SK-N-MC (cell line): ENCODE data around the gene LAMB4.

Experiments used
- DNase-seq: peaks from one replicate; pipeline ENCODE4 v3.0.0-alpha.2; 2011; ENCODE audit warnings: low read depth, low spot score
- H3K27ac ChIP-seq: fragments of 200-600 bp; sonication (generic); 2 replicates; pipeline ENCODE4 v1.5.1; 2016; ENCODE audit warnings: mixed run types
- H3K36me3 ChIP-seq: fragments of 200-600 bp; sonication (generic); 2 replicates; pipeline ENCODE4 v1.6.1; 2017; ENCODE audit warnings: antibody characterized with exemption, low read length, mixed read lengths; ENCODE audit not compliant: insufficient read depth
- H3K4me3 ChIP-seq: fragments of 200-600 bp; sonication (generic); 2 replicates; pipeline ENCODE4 v1.5.1; 2016
- H3K9ac ChIP-seq: fragments of 200-600 bp; sonication (generic); 2 replicates; pipeline ENCODE4 v1.8.0; 2017; ENCODE audit warnings: mixed run types, mixed read lengths; ENCODE audit not compliant: insufficient read length
- H3K9me3 ChIP-seq: fragments of 200-600 bp; sonication (generic); 2 replicates; pipeline ENCODE4 v1.6.1; 2017; ENCODE audit warnings: low read depth, mild to moderate bottlenecking, antibody characterized with exemption, low read length, moderate library complexity, mixed read lengths
- EZH2 ChIP-seq: fragments of 200-600 bp; sonication (generic); IDR thresholded peaks from one replicate; pipeline ENCODE4 v1.6.1; 2017; ENCODE audit warnings: antibody characterized with exemption
- FOXP2 ChIP-seq: optimal IDR thresholded peaks from 2 replicates; pipeline ENCODE3; 2011; ENCODE audit warnings: mild to moderate bottlenecking, moderate library complexity; ENCODE audit not compliant: insufficient read depth; ENCODE audit errors: extremely low read length, control extremely low read depth
- POLR2AphosphoS5 ChIP-seq: IDR thresholded peaks from 2 replicates; pipeline ENCODE4 v1.6.1; 2012; ENCODE audit warnings: mild to moderate bottlenecking, low read depth, low read length, borderline replicate concordance

Gene LAMB4

DNA sequence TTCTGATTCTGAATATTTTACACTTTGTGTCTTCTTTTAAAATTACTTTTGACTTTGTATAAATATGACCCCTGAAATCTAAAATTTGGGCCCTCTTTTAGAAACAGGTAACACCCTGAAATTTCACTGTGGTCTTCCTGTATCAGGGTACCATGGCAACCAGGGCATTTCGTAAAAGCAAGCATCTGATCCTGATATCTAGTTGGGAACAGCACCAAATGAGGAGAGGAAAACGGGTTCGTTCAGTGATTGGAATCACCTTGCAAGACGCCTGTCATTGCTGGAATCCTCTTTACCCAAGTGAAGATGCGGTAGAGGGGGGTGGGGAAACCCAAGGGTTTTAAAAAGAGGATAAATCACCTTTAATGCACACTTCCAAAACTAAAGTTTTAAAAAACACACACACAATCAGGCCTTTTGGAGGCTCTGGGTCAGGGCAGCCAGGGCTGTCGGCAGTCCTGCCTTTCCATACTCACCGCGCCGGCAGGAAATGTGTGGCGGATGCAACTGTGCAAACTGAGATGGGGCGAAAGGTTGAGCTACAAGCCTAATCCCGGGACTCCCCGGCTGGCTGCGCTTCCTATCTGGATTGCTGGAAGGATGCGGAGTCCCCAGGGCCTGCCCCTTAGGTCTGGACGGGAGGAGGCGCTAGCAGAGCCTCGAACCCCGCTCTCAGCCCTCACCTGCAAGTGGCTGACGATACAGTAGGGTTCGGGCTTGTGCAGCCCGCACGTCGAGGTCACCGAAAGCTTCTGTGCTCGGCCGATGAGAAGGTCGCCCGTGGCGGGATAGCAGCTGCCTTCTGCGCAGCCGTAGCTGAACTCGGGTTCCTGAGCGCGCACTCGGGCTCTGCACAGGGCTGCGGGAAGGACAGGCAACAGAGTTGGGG, 129.0 kb downstream of the LAMB4 start:
- Histone ChIP-seq H3K27ac (no peak overlapping the region), H3K9ac (peak overlapping the region; percentile 91), H3K9me3 (no peaks in the 10 kb centered on the region), H3K36me3 (peaks cover 56% of the 10 kb centered on the region), H3K4me3 (peak overlapping the region; percentile 93)
- no peak for DNase-seq
- TF ChIP-seq POLR2AphosphoS5, result no peak
- no peak for TF ChIP-seq FOXP2
- TF ChIP-seq EZH2, result no peak

GRCh38 chr7:107999779-108000560, 130.2 kb downstream of the LAMB4 start:
- Histone ChIP-seq H3K4me3 (peak overlapping the region; percentile 93), H3K9ac (no peak overlapping the region), H3K9me3 (no peaks in the 10 kb centered on the region), H3K36me3 (peaks cover 56% of the 10 kb centered on the region), H3K27ac (peak overlapping the region; percentile 89)
- no peak for DNase-seq
- TF ChIP-seq EZH2, result no peak
- no peak for TF ChIP-seq FOXP2
- TF ChIP-seq POLR2AphosphoS5, result no peak

DNA sequence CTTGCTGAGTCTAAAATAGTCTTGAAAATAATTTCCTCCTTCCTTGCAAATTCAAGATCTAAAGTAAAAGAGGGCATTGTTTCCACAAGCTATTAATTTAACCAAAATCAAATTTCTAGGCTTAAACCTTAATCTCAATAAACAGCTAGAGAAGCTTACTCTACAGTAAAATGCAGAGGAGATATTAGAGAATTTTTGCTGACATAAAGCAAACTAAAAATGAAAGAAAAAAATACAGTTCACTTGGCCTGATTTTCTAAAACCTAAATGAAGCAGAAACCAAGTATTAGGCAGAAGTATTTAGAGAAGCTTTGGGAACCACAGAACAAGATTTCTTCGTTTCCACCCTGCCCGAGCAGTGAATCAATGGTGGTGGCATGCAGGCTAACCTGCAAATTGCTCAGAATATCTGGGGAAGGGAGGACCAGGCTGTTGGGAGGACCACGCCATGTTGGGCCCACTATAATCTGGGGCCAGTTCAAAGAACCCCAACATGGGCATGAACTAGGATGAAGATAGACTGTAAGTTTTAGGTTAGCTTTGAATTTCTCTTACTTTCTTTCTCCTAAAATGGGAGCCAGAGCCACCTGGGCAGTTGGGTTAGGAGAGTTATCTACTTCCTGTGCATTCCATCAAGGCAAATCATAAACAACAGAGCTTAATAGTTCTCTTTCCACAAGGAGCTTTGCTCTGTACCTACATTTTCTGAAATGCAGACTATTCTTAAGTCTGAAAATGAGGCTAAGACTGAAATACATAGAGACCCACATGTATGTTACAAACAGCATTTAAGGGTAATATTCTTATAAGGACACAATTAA, 131.3 kb downstream of the LAMB4 start:
- H3K4me3 ChIP-seq, result peak overlapping the region; percentile 93
- peak overlapping the region; percentile 89 for H3K27ac ChIP-seq
- no peak for DNase-seq
- no peaks in the 10 kb centered on the region for H3K9me3 ChIP-seq
- no peak for TF ChIP-seq POLR2AphosphoS5
- TF ChIP-seq EZH2, result no peak
- TF ChIP-seq FOXP2, result no peak
- H3K9ac ChIP-seq, result no peak overlapping the region
- peaks cover 66% of the 10 kb centered on the region for H3K36me3 ChIP-seq

GRCh38 chr7:107998150-107998549, 132.0 kb downstream of the LAMB4 start:
- Histone ChIP-seq H3K36me3 (peaks cover 73% of the 10 kb centered on the region), H3K4me3 (peak overlapping the region; percentile 93), H3K27ac (peak overlapping the region; percentile 89), H3K9ac (no peak overlapping the region), H3K9me3 (no peaks in the 10 kb centered on the region)
- no peak for DNase-seq
- TF ChIP-seq EZH2 (no peak), POLR2AphosphoS5 (no peak), FOXP2 (no peak)

- H3K27ac ChIP-seq, result peak overlapping the region; percentile 93
- DNase-seq, result no peak
Measured at GRCh38 chr7:107996072-107996882, 133.9 kb downstream of the LAMB4 start.

DNA sequence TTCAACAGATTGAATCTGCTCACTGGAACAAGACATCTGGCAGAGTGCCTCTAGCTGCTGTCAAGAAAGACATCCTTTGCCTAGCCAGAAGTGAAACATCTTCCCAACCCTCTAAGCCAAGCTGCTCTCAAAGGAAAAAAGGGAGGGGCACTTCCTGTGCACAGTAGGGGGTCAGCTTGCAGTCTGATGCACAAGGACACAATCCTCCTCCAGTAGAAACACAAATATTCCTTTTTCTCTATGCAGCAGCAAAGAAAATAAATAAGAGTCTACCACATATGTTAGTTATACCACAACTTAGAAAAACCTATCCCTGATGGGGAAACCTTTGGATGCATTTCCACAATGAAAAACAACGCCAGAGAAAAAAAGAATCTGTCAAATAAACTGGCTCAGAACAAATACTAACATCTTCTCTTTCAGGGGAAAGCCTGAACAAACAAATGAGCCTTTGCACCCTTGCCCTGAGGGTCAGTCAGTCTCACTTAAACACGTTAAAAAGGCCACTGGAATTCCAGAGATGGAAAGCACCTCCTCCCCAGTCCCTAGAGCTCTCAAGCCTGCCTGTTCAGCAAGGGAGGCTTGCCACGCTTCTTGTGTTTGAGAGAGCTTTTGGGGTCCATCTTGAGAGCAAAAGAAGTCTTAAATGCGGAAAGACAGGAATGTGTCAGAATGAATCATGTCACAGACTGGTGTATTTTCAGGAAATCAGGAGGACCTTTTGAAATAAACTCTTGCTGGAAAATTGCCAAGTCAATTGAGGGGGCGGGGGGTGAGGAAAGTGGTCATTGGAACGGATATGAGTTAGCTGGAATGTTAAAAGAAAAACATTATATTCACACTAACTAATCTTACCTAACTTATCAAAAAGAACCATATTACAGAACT, 134.7 kb downstream of the LAMB4 start:
- Histone ChIP-seq H3K9ac (no peak overlapping the region), H3K27ac (peak overlapping the region; percentile 93), H3K4me3 (peak overlapping the region; percentile 69), H3K36me3 (peaks cover 79% of the 10 kb centered on the region), H3K9me3 (no peaks in the 10 kb centered on the region)
- TF ChIP-seq EZH2, result no peak
- peak; percentile 52 for TF ChIP-seq POLR2AphosphoS5
- peak; percentile 76 for TF ChIP-seq FOXP2
- DNase-seq, result peak; percentile 96

More at GRCh38 chr7:107996072-107996882, 133.9 kb downstream of the LAMB4 start:
- Histone ChIP-seq H3K36me3 (peaks cover 80% of the 10 kb centered on the region), H3K4me3 (peak overlapping the region; percentile 69), H3K9me3 (no peaks in the 10 kb centered on the region), H3K9ac (no peak overlapping the region)
- TF ChIP-seq FOXP2, result no peak
- TF ChIP-seq EZH2, result no peak
- TF ChIP-seq POLR2AphosphoS5, result no peak

- peaks cover 79% of the 10 kb centered on the region for H3K36me3 ChIP-seq
- H3K27ac ChIP-seq, result peak overlapping the region; percentile 93
- no peak for TF ChIP-seq EZH2
- TF ChIP-seq POLR2AphosphoS5, result no peak
- H3K9me3 ChIP-seq, result no peaks in the 10 kb centered on the region
- peak overlapping the region; percentile 69 for H3K4me3 ChIP-seq
- H3K9ac ChIP-seq, result no peak overlapping the region
- DNase-seq, result no peak
Measured at GRCh38 chr7:107994421-107995030, 135.6 kb downstream of the LAMB4 start.
